Measurements from ENCODE around the gene FAM193B.
"Not testable (repeated sequence)": the region's sequence is repeated elsewhere in the genome, so short reads cannot be mapped to it uniquely, and the experiment has no call there.

The FAM193B gene

DNA sequence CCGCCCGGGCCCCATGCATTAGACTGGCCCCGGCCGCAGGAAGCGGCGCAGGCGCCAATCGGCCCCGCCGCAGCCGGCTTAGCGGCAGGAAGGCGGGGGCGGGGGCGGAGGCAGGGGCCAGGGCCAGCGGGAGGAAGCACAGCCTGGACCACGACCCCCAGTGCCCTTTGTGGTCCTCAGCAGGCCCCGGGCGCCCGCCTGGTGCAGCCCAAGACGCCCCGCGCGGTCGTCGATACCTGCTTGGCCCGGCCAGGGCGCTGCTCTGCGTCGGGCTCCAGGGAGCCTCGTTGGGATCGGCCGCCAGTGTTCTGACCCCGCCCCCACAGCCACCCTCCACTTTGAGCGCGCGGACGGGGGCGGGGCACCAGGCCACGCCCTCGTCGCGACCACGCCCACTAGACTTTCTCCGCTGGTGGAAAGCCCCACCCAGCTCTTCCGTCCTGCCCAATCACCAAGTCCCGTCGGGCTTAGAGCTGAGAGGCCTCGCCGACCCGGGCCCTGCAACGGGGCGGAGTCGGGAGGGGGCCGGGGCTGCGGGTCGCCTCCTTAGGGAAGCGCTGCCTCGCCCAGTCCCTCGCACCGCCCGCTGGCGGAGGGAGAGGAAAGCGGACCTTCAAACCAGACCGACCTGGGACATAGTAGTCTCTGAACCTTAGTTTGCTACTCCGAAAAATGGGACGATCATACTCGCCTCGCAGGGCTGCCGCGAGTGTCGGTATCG, 56.9 kb downstream of the FAM193B start, which contains the start of gene PDLIM7:
Gene PDLIM7, minus strand, starts transcription at position 313 of the 721 bp plus-strand sequence. CDS start 1,092 bp downstream, outside the sequence.
- peak; percentile 94 for DNase-seq

DNA sequence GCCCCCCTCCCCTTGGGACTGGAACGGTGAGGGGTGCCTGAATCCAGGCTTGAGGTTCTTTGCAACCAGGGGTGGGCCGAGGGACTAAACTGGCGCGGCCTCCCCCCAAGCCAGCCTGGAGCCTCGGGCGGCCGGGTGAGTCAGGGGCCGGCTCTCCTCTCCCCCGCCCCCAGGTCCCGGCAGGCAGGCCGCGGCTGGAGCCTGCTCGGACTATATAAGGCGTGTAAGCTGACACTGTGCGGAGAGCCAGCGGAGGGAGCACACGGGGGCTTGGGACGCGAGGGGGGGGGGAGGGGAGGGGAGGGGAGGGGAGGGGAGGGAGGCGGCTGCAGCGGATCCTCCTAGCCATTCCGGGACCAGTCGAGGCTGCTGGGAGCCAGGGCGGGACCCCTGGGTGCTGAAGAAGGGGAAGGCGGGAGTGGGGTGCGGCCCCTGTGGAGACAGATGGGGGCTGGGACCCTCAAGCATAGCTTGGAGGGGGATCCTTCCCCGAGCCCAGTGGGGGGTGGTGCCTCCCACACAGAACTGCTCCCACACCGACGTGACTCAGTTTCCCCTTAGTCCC, 57.6 kb downstream of the FAM193B start:
- no peak for DNase-seq

DNA sequence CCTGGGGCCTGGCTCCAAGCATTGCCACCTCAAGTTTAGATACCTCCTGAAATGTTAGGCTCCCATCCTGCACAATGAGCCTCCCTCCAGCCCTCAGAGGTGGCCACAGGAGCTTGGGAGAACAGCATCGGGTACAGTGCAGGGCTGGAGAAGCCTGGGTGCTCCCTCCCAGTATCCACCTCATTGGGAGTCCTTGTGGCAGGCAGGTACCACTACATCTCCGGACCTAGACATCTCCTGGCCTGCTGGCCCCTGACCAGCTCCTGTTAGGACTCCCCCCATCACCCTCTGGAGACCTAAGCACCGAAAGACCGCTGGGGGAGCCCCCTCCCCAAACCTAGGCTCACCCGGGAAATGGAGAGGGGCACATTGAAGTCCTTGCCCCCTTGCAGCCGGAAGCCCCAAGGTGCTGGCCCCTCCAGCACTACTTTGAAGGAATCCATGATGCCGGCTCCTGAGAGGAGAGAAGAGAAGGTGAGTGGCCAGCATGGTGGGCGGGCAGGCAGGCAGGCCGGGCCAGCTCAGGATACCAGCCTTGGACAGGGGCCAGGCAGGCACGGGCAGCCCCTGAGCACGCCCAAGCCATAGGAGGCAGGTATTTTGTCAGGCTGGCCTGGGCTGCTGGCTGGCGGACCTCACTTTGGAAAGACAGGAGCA, 58.2 kb downstream of the FAM193B start:
- DNase-seq, result no peak

DNA sequence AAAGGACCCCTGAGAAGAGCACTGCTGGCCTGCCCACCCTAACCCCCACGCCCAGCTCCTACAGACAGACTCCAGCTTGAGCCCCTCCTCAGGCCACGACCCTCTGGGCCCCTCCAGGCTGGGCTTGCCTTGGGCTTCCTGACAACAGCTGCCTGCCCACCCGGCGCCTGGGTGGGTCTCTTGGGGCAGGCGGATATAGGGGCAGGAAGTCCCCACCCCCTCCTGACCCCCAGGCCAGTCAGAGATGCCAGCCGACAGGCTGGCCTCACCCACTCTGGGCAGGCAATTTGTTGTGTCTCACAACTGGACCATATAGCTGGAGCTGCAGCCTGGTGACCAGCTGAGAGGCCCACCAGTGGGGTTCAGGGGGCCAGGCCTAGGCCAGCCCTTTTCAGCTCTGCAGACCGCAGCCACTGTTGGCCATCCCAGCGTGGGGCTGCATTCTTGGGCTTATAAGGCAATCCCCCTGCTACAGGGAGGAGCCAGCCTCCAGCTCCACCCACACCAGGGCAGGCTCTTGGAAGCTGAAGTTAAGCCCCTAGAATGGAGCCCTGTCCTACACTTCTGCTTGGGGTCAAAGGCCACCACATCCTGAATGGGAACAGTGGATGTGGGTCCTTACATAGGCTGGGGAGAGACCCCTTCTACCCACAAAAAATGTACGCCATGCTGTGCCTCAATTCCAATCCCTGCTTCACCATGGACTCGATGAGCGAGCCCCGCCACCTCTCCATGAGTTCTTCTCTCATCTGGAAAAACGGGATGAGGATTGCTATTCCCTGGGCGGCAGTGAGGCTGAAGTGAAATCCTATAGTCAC, 58.9 kb downstream of the FAM193B start:
- DNase-seq, result no peak

DNA sequence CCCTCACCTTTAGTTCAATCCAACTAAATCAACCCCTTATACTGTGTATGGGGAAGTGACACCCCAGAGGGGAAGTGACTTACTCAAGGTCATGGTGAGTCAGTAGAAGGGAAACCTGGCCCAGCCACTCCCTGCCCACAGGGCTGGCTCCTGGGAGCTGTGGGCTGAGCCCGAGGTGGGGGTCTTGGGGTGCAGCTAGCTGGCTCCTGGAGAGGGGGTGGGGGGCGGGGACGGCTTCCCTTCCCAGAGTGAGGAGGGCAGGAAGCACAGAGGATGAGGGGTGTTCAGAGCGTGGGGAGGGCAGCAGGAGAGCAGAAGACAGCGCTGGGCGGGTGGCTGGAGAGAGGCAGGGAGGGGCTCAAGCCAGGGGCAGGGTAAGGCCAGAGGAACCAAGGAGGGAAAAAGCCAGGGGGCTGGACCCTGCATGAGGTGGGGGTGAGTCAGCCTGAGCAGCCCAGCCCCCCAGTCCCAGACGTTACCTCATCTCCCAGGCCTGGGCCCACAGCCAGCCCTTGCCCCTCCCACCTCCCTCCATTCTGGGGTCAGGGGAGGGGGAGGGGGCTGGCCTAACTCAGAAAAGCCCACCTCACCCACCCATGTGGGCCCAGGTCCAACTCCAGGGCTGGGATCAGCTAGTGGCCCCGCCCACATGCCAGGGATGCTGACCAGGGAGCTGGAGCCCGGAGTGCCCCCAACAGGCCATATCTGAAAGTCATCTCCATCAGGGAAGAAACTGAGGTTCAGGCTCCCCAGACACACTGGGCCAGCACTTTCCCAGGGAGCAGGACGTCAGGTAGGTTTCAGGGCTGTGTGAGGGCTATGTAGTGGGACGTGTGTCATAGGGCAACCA, 59.8 kb downstream of the FAM193B start:
- peak; percentile 40 for DNase-seq

DNA sequence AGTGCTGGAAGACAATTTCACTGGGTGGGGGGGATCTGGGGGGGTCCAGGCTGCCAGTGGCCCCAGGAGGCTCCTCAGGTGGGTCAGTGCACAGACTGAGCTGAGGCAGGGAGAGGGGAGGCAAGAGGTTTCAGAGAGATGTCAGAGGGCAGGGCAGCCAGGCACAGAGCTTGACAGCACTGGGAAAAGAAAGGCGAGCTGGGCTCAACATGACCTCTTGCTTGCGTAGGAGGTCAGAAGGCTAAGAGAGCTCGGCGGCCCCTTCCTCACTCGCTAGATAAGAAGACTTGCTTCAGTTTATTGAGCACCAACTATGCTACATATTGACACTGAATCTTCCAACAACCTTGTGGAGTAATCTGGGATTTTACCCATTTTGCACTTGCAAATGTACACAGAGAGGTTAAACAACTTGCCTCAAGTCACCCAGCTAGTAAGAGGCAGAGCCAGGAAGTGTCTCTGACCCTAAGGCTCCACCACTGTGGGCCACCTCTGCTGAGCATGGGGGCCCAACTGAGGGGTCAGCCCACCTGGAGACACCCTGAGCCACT, 60.5 kb downstream of the FAM193B start:
- no peak for DNase-seq

DNA sequence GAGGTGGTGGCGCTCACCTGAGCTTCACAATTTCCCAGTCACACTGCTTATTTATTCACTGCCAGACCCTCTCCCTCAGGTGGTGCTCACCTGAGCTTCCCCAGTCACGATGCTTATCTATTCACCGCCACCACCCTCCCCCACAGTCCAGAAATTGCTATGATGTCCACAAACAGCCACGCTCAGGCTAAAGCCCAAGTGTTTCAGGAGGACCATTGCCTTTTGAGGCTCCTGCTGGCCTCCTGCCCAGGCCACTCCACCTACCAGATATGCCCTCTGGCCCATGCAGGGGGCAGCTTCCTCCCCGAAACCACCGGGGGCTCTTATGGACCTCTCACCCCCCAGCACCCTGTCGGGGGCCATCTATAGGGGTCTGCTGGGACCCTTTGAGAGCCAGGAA, 61.5 kb downstream of the FAM193B start:
- DNase-seq, result no peak

DNA sequence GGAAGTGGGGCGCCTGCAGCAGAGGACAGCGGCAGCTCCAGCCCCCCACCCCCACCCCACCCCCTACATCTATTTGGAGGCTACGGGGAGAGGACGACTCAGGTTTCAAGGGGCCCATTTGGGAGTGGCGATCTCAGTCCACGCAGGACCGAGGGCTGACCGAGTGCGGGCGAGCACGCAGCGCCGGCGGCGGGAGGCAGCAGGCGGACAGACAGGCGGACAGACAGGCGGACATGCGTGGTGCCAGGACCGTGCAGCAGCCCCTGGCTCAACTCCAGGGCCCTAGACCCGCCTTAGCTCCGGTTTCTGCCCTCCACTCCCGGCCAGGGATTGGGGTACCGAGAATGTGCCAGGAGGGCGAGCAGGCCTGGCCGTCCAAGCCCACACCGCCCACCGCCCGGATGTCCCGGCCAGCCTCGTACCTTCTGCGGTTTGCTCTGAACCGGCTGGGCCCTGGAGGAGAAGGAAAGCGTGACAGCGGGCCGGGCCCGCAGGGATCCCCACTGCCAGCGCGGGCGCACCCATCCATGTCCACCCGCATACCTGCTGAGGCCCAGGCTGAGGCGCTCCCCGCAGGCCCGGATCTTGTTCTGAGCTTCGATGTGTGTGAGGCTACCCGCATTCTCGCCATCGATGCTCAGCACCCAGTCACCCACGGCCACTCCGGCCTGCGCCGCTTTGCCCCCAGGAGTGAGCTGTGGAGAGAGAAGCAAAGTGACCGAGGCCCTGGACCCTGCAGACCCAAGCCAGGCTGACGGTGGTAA, 62.2 kb downstream of the FAM193B start:
- DNase-seq, result no peak

DNA sequence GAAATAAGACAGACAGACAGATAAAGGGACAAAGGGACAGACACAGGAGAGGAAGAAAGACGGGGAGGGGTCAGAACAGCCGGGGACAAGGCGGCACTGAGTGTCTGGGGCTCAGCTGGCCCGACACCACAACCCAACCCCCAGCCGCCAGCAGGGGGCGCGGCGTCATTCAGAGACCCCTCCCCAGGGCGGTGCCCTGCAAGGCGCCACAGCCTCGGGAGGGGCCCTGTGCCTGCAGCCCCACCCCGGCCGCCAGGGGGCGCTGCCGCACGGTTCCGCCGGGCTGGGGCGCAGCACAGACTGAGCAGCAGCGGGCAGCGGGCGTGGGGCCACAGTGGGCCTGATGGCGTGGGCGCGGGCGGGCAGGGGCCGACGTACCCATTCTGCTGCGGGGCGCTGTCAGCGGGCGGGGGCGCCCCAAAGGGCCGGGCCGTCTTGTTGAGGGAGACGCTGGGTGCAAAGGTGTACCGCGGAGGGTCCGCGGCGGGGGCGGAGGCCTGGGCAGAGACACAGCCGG, 62.9 kb downstream of the FAM193B start:
- peak; percentile 52 for DNase-seq

DNA sequence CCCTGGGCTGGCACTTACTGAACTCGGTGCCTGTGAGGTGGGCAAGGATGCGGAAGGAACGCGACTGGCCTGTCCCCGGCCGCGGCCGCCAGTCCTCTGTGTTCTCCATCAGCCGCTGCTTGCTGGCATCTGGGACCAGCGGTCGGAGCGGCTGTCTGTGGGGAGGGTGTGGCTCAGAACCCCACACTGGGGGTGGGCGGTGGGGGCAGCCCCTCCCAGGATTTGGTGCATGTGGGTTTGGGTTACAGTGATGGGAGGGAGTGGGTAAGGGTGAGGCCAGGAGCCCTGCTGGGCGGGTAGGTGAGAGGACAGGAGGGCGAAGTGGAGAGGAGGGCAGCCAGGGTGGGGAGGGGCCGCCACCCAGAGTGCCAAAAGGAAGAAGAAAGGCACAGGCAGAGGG, 63.4 kb downstream of the FAM193B start:
- DNase-seq, result no peak

DNA sequence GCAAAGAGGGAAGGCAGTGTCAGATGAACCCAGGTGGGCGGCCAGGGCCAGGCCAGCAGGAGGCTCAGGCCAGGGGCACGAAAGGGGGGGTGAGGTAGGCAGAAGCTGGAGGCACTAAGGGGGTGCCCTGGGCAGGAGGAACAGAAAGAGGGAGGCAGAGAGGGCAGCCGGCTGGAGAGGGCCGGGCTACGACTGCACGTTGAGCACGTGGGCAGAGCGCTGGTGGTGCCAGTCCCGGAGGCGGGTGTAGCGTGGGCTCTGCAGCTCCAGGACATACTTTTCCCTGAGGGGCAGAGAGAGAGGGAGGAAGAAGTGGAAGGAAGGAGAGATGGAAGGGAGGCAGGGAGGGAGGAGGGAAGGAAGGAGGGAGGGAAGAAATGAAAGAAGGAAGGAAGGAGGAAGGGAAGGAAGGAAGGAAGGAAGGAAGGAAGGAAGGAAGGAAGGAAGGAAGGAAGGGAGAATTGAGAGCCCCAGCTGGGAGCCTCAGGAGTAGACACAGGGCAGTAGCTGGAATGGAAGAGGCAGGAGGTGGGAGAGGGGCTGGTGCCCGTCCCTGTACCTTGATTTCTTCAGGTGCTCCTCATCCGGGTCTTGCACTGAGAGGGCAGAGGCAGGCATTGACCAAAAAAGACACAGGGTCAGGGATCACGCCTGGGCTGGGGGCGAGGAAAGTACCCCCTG, 63.9 kb downstream of the FAM193B start:
- DNase-seq, result no peak

DNA sequence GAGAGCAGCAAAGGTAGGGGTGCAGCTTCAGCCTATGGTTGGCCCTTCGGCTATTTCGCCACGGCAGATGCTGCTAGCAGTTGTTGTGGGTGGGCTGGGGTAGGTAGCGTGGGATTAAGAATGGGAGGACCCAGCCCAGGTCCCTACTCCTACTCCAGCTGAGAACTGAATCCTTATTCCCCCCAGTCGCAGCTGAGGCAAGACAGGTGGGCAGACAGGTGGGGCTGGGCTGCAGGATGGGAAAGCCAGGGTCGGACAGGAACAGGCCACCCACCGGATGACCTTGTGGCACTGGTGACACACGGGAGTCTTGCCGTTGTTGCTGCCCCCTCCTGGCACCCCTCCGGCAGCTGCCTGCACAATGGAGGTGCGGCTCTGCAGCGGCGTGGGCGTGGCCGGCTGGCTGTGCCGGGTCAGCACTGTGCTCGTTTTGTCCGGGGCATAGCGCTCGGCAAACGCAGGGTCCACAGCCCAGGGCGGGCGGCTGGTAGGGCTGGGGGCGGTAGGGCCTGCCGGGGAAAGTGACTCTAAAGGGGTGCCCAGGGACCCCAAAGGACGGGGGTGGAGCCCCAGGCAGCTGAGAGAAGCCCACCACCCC, 65.1 kb downstream of the FAM193B start:
- no peak for DNase-seq

DNA sequence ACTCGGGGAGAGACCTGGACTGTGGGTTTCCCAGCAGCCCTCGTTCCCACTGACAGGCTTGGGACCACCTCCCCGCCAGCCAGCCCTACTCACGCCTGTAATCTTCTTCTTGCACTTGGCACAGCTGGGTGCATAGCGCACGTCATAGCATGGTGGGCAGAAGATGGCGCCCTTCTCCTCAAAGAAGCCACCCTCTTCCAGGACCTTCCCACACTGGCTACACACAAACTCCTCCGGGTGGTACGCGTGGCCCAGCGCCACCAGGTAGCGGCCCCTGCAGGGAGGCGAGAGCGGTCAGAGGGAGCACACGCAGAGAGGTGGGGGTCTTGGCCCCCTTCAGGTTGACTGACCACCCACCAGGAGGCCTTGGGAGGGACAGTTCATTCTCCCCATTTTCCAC, 66.4 kb downstream of the FAM193B start:
- no peak for DNase-seq

DNA sequence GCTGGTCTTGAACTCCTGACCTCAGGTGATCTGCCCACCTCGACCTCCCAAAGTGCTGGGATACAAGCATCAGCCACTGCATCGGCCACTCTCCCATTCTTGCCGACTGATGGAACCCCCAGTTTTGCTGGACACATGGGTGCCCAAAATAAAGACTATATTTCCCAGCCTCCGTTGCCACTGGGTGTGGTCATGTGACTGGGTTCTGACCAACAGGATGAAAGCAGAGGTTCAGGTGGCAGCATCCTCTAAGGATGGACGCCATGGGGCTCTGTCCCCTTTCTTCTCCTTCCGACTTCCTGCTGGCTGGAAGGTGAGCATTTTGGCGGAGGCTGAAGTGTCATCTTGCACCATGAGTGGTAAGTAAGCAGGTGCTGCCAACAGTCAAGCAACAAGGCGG, 67.2 kb downstream of the FAM193B start:
- DNase-seq, result no peak

DNA sequence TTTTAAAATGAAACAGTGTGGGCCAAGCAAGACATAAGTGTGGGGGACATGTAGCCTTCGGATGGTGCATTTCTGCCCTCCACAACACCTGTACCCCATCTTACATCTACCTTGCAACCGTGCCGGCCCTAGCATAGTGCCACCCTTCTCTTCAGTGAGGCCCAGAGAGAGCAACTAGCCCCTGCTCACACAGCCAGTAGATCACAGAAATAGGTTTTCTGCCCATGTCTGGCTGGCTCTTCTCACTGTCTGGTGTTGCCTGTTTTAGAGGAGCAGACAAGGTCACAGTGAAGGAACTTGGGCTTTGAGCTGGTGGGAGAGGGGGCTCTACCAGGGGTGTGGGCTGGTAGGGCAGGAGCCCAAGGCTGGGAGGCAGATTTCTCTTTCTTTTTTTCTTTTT, 68.1 kb downstream of the FAM193B start:
- no peak for DNase-seq

DNA sequence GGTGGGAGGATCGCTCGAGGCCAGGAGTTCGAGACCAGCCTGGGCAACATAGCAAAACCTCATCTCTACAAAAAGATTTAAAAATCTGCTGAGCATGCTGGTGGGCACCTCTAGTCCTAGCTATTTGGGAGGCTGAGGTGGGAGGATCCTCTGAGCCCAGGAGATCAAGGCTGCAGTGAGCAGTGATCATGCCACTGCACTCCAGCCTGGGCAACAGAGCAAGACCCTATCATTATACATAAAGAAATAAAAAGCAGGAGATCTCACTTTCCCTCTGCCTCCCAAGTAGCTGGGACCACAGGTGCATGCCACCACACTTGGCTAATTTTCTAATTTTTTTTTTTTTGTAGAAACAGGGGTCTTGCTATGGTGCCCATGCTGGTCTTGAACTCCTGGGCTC, 68.6 kb downstream of the FAM193B start:
- not testable (repeated sequence) for DNase-seq

DNA sequence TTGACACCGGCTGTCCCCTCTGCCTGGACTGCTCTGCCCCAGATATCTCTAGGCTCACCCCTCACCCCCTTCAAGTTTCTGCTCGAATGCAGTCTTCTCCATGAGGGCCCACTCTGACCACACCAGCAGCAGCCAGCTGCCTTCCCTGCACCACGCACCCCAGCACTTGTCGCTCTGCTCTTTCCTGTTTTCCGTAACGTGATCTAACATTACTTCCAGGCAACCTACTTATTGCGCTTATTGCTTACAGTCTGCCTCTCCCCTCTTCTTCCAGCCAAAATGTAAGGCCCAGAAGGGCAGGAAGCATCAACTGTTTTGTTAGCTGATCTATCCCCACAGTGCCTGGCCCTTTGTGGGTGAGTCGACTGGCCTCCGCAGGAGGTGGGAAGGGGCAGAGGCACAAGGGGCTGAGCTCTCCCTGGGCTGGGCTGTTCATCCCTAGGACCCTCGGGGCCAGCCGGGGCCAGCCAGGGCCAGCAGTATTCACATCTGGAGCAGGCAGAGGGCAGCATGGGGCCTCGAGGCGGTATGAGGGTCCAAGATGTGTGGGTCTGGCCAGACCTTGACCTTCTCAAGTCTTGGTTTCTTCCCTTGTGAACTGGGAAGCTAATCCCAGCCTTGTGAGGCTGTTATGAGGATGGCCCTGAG, 69.3 kb downstream of the FAM193B start:
- no peak for DNase-seq

DNA sequence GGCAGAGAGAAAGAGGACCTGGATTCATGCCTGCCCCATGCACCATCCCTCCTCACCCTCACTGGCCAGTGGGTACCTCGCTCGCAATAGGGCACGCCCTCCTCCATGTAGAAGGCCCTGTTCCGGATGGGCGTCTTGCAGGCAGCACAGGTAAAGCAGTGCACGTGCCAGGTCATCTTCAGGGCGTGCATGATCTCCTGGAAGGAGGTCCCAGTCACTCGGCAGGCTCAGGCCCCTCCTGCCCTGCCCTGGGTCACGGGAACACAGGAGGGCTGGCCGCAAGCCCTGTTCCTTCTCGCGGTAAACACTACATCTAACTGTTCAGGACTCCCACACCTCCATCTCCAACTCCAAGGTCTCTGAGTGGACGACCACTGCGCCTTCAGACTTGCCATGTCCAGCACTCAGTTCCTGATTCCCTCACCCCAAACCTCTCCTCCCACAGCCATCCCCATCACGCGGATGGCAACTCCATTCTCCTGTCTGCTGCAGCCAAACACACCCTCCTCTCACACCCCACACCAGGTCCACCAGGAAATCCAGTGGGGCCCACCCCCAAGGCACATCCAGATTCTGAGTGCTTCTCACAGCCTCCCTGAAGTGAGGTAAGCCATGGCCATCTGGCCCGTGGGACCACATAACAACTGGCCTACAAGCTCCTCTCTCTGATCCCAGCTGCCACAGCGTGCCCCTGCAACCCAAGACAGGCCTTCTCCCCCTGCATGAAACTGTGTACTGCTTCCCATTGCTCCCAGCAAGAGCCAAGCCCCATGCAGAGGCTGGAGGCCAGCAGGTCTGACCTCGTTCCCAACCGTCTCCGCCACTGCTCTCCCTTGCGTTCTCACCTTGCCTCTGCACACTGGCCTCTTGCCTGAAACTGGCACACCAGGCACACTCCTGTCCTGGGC, 70.1 kb downstream of the FAM193B start:
- no peak for DNase-seq
